Measurements from ENCODE around the gene TNFAIP8L2.

The TNFAIP8L2 gene

DNA sequence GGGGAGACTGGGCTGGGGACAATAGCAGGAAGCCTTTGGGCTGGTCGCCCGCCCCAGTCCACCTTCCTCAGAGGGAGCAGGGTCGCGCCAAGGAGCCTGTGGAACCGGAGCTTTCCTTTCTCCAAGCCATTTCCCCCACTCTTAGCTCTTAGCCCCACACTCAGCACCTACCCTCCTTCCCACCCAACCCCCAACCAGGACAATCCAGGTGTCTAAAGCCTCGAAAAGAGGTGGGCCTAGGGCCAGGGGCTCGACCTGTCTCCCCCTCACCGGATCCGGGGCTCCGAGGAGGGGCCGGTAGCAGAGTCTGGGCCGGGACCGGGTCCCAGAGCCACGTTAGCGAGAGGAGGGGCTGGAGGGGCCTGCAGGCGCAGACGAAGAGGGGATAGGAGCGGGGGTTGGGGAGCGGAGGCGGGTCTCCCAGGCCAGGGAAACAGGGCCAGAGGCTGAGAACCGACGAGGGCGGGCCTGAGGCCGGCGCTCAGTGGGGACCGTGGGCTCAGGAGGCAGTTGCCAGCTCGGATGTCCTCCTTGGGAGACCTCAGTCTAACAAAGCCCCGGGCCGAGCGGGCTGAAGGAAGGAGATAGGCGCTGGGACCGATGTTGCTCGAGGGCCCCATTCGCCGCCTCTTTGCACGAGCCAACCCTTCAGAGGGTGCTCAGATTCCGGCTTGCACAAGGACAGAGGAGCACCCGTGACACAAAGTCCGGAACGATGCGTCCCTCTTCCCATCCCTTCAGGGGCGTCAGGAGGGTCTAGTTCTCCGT is 11.0 kb upstream of the TNFAIP8L2 start:
- H3K4me3 ChIP-seq (ENCODE audit: control insufficient read depth, low read depth, low read length) = peak overlapping the region; percentile 66
- TF ChIP-seq, protein P1, sequence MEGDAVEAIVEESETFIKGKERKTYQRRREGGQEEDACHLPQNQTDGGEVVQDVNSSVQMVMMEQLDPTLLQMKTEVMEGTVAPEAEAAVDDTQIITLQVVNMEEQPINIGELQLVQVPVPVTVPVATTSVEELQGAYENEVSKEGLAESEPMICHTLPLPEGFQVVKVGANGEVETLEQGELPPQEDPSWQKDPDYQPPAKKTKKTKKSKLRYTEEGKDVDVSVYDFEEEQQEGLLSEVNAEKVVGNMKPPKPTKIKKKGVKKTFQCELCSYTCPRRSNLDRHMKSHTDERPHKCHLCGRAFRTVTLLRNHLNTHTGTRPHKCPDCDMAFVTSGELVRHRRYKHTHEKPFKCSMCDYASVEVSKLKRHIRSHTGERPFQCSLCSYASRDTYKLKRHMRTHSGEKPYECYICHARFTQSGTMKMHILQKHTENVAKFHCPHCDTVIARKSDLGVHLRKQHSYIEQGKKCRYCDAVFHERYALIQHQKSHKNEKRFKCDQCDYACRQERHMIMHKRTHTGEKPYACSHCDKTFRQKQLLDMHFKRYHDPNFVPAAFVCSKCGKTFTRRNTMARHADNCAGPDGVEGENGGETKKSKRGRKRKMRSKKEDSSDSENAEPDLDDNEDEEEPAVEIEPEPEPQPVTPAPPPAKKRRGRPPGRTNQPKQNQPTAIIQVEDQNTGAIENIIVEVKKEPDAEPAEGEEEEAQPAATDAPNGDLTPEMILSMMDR (conservative IDR thresholded peaks at IDR 0.05; ENCODE audit: control insufficient read depth, insufficient read depth, low read depth, low read length) = no peak
- peak; percentile 11 for DNase-seq (ENCODE audit: low read depth)

DNA sequence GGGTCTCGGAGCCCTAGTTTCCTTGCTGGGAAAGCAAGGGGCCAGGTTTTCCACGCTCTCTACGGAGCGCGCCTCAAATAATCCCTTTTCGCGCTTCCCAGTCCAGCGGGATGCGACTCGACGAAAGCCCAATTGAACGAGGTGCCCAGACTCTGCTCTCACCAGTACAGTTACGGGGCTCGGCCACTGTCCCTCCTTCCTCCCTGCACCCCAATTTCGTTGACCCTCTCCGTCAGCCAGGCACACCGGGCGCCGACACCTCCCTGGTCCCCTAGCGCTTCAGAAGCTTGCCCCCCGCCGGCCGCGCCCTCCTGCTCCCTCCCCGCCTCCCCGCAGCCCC is 10.4 kb upstream of the TNFAIP8L2 start:
- DNase-seq (ENCODE audit: low read depth) = no peak
- peak overlapping the region; percentile 66 for H3K4me3 ChIP-seq (ENCODE audit: control insufficient read depth, low read depth, low read length)
- TF ChIP-seq, protein P1 (conservative IDR thresholded peaks at IDR 0.05; ENCODE audit: control insufficient read depth, insufficient read depth, low read depth, low read length) = no peak

DNA sequence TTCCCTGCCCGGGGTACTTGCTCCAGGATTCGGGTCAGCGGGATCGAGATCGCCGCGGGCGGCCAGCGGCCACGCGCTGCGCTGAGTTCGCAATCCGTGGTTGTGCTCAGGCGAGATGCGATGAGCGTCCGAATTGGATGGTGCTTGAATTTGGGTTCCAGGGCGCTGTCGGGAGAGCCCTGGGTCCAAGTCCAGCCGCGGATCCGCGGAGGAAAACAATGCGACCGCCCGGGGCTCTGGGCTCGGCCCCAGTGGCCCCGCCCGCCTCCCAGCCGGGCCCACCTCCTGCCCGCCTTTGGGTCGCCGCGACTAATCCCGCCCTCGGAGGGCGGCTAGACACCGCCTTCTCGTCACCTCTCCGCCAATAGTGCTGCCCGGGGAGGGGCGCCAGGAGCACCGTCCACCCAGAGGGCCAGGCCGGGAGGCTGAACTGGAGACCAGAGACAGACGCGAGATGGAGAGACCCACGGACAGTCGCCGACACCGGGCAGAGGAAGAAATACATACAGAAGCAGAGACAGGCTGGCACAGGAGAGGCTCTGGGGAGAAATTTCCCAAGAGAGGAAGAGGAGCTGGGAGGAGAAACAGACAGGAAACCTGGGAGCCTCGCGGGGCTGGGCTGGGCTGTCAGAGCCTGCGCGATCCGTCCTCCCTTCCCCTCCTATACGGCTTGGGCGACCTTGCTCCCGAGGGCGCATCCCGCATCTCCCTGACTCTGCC is 9.9 kb upstream of the TNFAIP8L2 start, which contains the start of gene SEMA6C:
SEMA6C (minus strand) TSS at position 220 of the 720 bp plus-strand sequence. CDS start 4,010 bp downstream, outside the sequence.
- peak; percentile 84 for DNase-seq (ENCODE audit: low read depth)
- peak within 1 kb of the TSS; percentile 66 for H3K4me3 ChIP-seq (ENCODE audit: control insufficient read depth, low read depth, low read length)
- TF ChIP-seq, protein P1 (conservative IDR thresholded peaks at IDR 0.05; ENCODE audit: control insufficient read depth, insufficient read depth, low read depth, low read length) = no peak

DNA sequence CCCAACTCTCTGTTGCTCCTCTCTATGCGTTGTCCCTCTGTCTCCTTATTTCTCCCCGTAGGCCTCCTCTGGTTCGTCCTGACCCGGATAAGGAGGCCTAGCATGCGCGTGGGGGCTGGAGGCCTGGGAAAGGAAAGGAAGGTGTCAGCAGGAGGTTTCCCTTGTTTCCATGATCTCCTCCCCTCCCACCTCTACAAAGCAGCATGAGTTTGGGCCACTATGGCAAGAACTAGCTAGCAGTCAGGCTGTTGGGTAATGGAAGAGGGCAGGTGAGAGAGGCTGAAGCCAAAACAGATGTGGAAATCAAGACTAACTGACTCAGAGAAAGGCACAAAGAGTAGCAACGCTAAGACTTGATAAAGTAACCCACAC is 9.3 kb upstream of the TNFAIP8L2 start:
- TF ChIP-seq, protein P1 (conservative IDR thresholded peaks at IDR 0.05; ENCODE audit: control insufficient read depth, insufficient read depth, low read depth, low read length) = no peak

DNA sequence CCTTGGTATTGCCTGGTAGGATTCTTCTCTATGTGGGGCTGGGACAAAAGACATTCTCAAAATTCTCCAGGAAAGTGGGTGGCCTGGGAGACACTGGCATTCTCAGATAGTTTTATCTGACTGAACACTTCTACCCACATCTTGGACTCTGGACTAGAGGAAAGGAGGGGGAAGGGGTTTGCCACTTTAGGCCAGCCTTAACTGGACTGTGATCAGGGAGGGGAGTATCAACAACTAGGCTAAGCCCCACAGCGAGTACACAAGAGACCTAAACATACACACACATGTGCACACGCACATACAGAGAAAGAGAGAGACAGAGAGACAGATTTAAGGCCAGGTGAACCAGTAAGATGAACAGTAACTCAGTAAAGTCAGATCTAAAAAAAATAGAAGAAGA is 8.8 kb upstream of the TNFAIP8L2 start:
- H3K4me3 ChIP-seq (ENCODE audit: control insufficient read depth, low read depth, low read length) = no peak overlapping the region
- TF ChIP-seq, protein P1 (conservative IDR thresholded peaks at IDR 0.05; ENCODE audit: control insufficient read depth, insufficient read depth, low read depth, low read length) = no peak
- DNase-seq (ENCODE audit: low read depth) = no peak

More for the DNA sequence above, 9.3 kb upstream of the TNFAIP8L2 start:
- H3K4me3 ChIP-seq (ENCODE audit: control insufficient read depth, low read depth, low read length) = peak overlapping the region; percentile 66
- DNase-seq (ENCODE audit: low read depth) = peak; percentile 50

DNA sequence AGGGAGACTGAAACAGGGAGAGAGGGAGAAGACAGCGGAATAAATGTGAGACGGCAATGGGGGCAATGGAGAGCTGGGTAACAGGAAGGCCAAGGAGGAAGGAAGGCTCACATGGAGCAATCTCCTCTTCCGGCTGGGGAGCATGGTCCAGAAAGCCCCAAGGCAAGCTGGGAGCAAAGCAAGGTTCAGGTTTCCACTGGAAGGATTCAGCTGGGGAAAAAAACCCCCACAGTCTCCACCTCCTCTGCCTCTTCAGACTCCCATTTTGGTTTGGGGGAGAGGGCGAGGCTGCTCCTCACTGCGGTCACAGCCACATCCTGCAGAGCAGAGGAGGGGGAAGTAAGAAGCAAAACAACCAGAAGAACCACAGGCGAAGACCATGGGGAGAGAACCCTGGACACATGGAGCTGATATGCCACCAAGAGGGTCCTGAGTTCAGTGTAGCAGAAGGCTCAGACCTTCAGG is 650 bp downstream of the TNFAIP8L2 start:
- H3K4me3 ChIP-seq (ENCODE audit: control insufficient read depth, low read depth, low read length) = no peak overlapping the region
- TF ChIP-seq, protein P1 (conservative IDR thresholded peaks at IDR 0.05; ENCODE audit: control insufficient read depth, insufficient read depth, low read depth, low read length) = no peak
- no peak for DNase-seq (ENCODE audit: low read depth)

Data from fibroblast of mammary gland (primary cell).